Liver (tissue), 9 donors: ENCODE data around the gene STK32C. TPM values are rescaled to one million over a fixed set of nuclear protein-coding genes. Genes with fewer than 3 reads are reported as not detected.

Experiments used
- DNase-seq: peaks from one replicate; pipeline ENCODE4 v3.0.0-alpha.2; 2017; ENCODE audit warnings: low spot score
- H3K27ac ChIP-seq, 2 donors: one replicate each; pipeline ENCODE4 v1.7.0; 2013; ENCODE audit warnings: inconsistent platforms in 2 of 2, low read length in 2 of 2, control low read depth in 1 of 2, low read depth in 1 of 2, mild to moderate bottlenecking in 1 of 2
- H3K27me3 ChIP-seq, 4 donors: one replicate each; pipeline versions ENCODE4 v1.6.1 to v1.7.0; 2013; ENCODE audit warnings: low read length in 3 of 4, inconsistent platforms in 1 of 4, mild to moderate bottlenecking in 1 of 4, moderate library complexity in 1 of 4; ENCODE audit not compliant: control insufficient read depth in 4 of 4, insufficient read depth in 4 of 4
- H3K36me3 ChIP-seq, 4 donors: one replicate each; pipeline versions ENCODE4 v1.6.1 to v1.7.0; 2013; ENCODE audit warnings: low read length in 3 of 4, mild to moderate bottlenecking in 3 of 4, low read depth in 1 of 4, moderate library complexity in 1 of 4; ENCODE audit not compliant: control insufficient read depth in 4 of 4, insufficient read depth in 3 of 4
- H3K4me1 ChIP-seq, 4 donors: one replicate each; pipeline versions ENCODE4 v1.6.1 to v1.7.0; 2013; ENCODE audit warnings: low read length in 3 of 4, mild to moderate bottlenecking in 3 of 4, moderate library complexity in 1 of 4; ENCODE audit not compliant: control insufficient read depth in 4 of 4, insufficient read depth in 4 of 4
- H3K4me3 ChIP-seq, 3 donors: one replicate each; pipeline versions ENCODE4 v1.6.1 to v1.7.0; 2013; ENCODE audit warnings: low read length in 3 of 3, control low read depth in 1 of 3, low read depth in 1 of 3, mild to moderate bottlenecking in 1 of 3
- H3K9ac ChIP-seq, 2 donors: one replicate each; pipeline ENCODE4 v1.7.0; 2013; ENCODE audit warnings: low read length in 2 of 2, mild to moderate bottlenecking in 2 of 2, moderate library complexity in 2 of 2, control low read depth in 1 of 2, low read depth in 1 of 2
- H3K9me3 ChIP-seq, 4 donors: one replicate each; pipeline versions ENCODE4 v1.6.1 to v1.7.0; 2013; ENCODE audit warnings: low read length in 3 of 4; ENCODE audit not compliant: control insufficient read depth in 4 of 4
- EGR1 ChIP-seq, 2 donors: IDR thresholded peaks; 2 replicates each; pipeline ENCODE4 v1.6.1; 2016 to 2018; ENCODE audit warnings: antibody characterized with exemption in 2 of 2, low read depth in 2 of 2
- FOXA1 ChIP-seq: IDR thresholded peaks from 2 replicates; pipeline ENCODE4 v1.6.1; 2016; ENCODE audit warnings: antibody characterized with exemption
- FOXA2 ChIP-seq: IDR thresholded peaks from 2 replicates; pipeline ENCODE4 v1.6.1; 2016; ENCODE audit warnings: antibody characterized with exemption
- HNF4G ChIP-seq: IDR thresholded peaks from 2 replicates; pipeline ENCODE4 v1.6.1; 2016; ENCODE audit warnings: antibody characterized with exemption
- JUND ChIP-seq, 2 donors: IDR thresholded peaks; 2 replicates each; pipeline ENCODE4 v1.6.1; 2016; ENCODE audit warnings: antibody characterized with exemption in 2 of 2
- NR2F2 ChIP-seq: IDR thresholded peaks from 2 replicates; pipeline ENCODE4 v1.6.1; 2016; ENCODE audit warnings: antibody characterized with exemption
- RXRA ChIP-seq, 2 donors: IDR thresholded peaks; 2 replicates each; pipeline ENCODE4 v1.6.1; 2017 to 2018; ENCODE audit warnings: antibody characterized with exemption in 2 of 2, mild to moderate bottlenecking in 1 of 2
- SP1 ChIP-seq: IDR thresholded peaks from 2 replicates; pipeline ENCODE4 v1.6.1; 2018; ENCODE audit warnings: antibody characterized with exemption, mild to moderate bottlenecking
- TAF1 ChIP-seq: conservative IDR thresholded peaks from 2 replicates; pipeline ENCODE4 v1.6.1; 2016; ENCODE audit warnings: antibody characterized with exemption, mild to moderate bottlenecking
- YY1 ChIP-seq: IDR thresholded peaks from 2 replicates; pipeline ENCODE4 v1.6.1; 2016; ENCODE audit warnings: antibody characterized with exemption, mild to moderate bottlenecking
- WGBS: extraction: QIAGEN DNeasy Blood & Tissue Kit; methylation state at CpG from one replicate; pipeline ENCODE4 v1.1.7; 2013; 5-methylcytosine and 5-hydroxymethylcytosine counted together
- polyA plus RNA-seq, 2 donors: library from polyadenylated mRNA; stranded (reverse) in 1 of 2; unstranded in 1 of 2; fragments of 200-250 nt in 1 of 2; fragments of >200 nt in 1 of 2; fragmentation: Nextera tagmentation in 1 of 2; extraction: Ambion mirVana in 1 of 2; gene quantifications; one replicate each; pipeline versions ENCODE4 v1.2.1 to v1.2.3, GENCODE V29; 2013 to 2015
- total RNA-seq, 2 donors: library from RNA; depleted of rRNA; stranded (reverse); fragments of >200 nt; gene quantifications; one replicate each; pipeline ENCODE4 v1.2.3, GENCODE V29; 2014
- TF ChIP-seq, protein P1 (sequence below): IDR thresholded peaks from 2 replicates; pipeline ENCODE4 v1.6.1; 2016; ENCODE audit warnings: antibody characterized with exemption
- TF ChIP-seq, protein P2 (sequence below): fragments of 150-350 bp; IDR thresholded peaks from 2 replicates; pipeline ENCODE4 v1.5.1; 2017; ENCODE audit warnings: improper control_type of control experiment, low read depth, low read length; ENCODE audit not compliant: missing input control
- TF ChIP-seq, protein P3 (sequence below): IDR thresholded peaks from 2 replicates; pipeline ENCODE4 v1.6.1; 2016; ENCODE audit warnings: antibody characterized with exemption
- TF ChIP-seq, protein P4 (sequence below): IDR thresholded peaks from 2 replicates; pipeline ENCODE4 v1.6.1; 2016; ENCODE audit warnings: antibody characterized with exemption
- TF ChIP-seq, protein P5 (sequence below): IDR thresholded peaks from 2 replicates; pipeline ENCODE4 v1.6.1; 2016; ENCODE audit warnings: antibody characterized with exemption, mild to moderate bottlenecking
- donor health status: healthy.
- donor health status: healthy.
- donor health status: healthy.
- donor health status: healthy.
- donor health status: healthy.

STK32C gene
- total and polyA plus RNA-seq, 4 donors: 1.8 to 4.6 (median 2.2) TPM

DNA sequence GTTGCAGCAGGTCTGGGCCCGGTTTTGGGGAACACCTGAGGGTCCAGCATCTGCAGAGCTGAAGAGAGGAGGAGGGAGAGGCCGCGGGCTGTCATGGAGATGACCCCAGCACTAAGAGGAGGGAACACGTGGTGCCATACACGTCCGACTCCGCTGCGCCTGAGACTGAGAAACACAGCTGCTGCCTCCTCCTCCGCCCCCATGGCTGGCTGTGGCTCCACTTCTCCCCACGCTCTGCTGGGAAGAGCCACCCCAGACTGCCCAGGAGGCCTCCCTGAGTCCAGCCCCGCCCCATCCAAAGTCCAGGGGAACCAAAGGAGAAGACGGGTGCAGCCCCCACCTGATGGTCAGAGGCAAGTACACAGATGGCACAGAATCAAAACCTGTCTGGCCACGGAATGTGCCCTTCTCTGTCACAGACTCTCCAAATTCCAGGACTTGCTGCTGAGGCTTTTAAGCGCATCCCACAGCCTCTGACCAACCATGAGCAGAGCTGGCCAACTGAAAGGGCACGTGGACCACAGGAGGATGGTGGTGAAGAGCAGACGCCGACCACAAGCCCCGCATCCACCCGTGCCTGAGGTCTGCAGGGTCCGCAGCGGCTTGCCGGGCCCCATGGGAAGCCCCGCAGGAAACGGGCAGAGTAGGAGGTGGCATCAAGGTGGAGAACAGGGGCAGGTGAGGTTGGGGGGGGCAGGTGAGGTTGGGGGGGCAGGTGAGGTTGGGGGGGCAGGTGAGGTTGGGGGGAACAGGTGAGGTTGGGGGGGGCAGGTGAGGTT, 24.0 kb downstream of the STK32C start:
- Histone ChIP-seq H3K4me3 (no peak overlapping the region), H3K27me3 (peaks cover 0 to 2% (median 0%) of the 10 kb centered on the region in 4 donors), H3K4me1 (no peaks in the 10 kb centered on the region), H3K27ac (no peak overlapping the region), H3K9ac (no peak overlapping the region), H3K36me3 (no peaks in the 10 kb centered on the region), H3K9me3 (peaks cover 0 to 3% (median 1%) of the 10 kb centered on the region in 4 donors)
- WGBS: 73% methylated on average over 24 of the region's 24 CpGs
- DNase-seq: no peak
- TF ChIP-seq JUND (IDR thresholded peaks at IDR 0.05) (no peak), EGR1 (IDR thresholded peaks at IDR 0.05; ENCODE audit: low read depth in 2 of 2) (no peak), SP1 (no peak), NR2F2 (no peak), TAF1 (no peak), FOXA2 (no peak), FOXA1 (no peak), YY1 (no peak), RXRA (IDR thresholded peaks at IDR 0.05) (no peak), HNF4G (no peak)
- TF ChIP-seq, protein P1, sequence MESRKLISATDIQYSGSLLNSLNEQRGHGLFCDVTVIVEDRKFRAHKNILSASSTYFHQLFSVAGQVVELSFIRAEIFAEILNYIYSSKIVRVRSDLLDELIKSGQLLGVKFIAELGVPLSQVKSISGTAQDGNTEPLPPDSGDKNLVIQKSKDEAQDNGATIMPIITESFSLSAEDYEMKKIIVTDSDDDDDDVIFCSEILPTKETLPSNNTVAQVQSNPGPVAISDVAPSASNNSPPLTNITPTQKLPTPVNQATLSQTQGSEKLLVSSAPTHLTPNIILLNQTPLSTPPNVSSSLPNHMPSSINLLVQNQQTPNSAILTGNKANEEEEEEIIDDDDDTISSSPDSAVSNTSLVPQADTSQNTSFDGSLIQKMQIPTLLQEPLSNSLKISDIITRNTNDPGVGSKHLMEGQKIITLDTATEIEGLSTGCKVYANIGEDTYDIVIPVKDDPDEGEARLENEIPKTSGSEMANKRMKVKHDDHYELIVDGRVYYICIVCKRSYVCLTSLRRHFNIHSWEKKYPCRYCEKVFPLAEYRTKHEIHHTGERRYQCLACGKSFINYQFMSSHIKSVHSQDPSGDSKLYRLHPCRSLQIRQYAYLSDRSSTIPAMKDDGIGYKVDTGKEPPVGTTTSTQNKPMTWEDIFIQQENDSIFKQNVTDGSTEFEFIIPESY: no peak
- TF ChIP-seq, protein P2, sequence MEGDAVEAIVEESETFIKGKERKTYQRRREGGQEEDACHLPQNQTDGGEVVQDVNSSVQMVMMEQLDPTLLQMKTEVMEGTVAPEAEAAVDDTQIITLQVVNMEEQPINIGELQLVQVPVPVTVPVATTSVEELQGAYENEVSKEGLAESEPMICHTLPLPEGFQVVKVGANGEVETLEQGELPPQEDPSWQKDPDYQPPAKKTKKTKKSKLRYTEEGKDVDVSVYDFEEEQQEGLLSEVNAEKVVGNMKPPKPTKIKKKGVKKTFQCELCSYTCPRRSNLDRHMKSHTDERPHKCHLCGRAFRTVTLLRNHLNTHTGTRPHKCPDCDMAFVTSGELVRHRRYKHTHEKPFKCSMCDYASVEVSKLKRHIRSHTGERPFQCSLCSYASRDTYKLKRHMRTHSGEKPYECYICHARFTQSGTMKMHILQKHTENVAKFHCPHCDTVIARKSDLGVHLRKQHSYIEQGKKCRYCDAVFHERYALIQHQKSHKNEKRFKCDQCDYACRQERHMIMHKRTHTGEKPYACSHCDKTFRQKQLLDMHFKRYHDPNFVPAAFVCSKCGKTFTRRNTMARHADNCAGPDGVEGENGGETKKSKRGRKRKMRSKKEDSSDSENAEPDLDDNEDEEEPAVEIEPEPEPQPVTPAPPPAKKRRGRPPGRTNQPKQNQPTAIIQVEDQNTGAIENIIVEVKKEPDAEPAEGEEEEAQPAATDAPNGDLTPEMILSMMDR: no peak
- TF ChIP-seq, protein P3, sequence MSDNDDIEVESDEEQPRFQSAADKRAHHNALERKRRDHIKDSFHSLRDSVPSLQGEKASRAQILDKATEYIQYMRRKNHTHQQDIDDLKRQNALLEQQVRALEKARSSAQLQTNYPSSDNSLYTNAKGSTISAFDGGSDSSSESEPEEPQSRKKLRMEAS: no peak
- TF ChIP-seq, protein P4, sequence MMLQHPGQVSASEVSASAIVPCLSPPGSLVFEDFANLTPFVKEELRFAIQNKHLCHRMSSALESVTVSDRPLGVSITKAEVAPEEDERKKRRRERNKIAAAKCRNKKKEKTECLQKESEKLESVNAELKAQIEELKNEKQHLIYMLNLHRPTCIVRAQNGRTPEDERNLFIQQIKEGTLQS: no peak
- TF ChIP-seq, protein P5, sequence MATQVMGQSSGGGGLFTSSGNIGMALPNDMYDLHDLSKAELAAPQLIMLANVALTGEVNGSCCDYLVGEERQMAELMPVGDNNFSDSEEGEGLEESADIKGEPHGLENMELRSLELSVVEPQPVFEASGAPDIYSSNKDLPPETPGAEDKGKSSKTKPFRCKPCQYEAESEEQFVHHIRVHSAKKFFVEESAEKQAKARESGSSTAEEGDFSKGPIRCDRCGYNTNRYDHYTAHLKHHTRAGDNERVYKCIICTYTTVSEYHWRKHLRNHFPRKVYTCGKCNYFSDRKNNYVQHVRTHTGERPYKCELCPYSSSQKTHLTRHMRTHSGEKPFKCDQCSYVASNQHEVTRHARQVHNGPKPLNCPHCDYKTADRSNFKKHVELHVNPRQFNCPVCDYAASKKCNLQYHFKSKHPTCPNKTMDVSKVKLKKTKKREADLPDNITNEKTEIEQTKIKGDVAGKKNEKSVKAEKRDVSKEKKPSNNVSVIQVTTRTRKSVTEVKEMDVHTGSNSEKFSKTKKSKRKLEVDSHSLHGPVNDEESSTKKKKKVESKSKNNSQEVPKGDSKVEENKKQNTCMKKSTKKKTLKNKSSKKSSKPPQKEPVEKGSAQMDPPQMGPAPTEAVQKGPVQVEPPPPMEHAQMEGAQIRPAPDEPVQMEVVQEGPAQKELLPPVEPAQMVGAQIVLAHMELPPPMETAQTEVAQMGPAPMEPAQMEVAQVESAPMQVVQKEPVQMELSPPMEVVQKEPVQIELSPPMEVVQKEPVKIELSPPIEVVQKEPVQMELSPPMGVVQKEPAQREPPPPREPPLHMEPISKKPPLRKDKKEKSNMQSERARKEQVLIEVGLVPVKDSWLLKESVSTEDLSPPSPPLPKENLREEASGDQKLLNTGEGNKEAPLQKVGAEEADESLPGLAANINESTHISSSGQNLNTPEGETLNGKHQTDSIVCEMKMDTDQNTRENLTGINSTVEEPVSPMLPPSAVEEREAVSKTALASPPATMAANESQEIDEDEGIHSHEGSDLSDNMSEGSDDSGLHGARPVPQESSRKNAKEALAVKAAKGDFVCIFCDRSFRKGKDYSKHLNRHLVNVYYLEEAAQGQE: no peak
